Measurements from ENCODE around the gene RAD18. TPM values are rescaled to one million over a fixed set of nuclear protein-coding genes. Genes with fewer than 3 reads are reported as not detected.

The RAD18 gene
- total and polyA plus RNA-seq, 2 donors (not counting 1 experiment from before 2014, with no cell fraction given), result 4.8 to 21.3 TPM

GRCh38 chr3:8911781-8912180 lies 51.5 kb downstream of the RAD18 start:
- Histone ChIP-seq H3K79me2 (ENCODE audit: control insufficient read depth, insufficient read depth, low read length) (no peaks in the 10 kb centered on the region), H3K4me2 (replicated peaks; ENCODE audit: low read depth, low read length, poor library complexity, severe bottlenecking) (no peak overlapping the region), H3K9ac (ENCODE audit: low read length) (no peak overlapping the region), H3K4me1 (ENCODE audit: control insufficient read depth in 2 of 2, insufficient read depth in 2 of 2, low read length in 2 of 2) (no peaks in the 10 kb centered on the region), H3K36me3 (replicated peaks in 1 of 2; ENCODE audit: control extremely low read depth in 1 of 2, control insufficient read depth in 1 of 2, extremely low read depth in 1 of 2, insufficient read depth in 2 of 2, low read length in 1 of 2) (peaks cover 0 to 7% of the 10 kb centered on the region in 2 experiments), H3K9me3 (ENCODE audit: control extremely low read depth in 1 of 3, control insufficient read depth in 2 of 3, insufficient read depth in 1 of 3, low read length in 2 of 3) (no peaks in the 10 kb centered on the region), H3K27ac (ENCODE audit: low read length in 2 of 2) (no peak overlapping the region), H2AFZ (ENCODE audit: insufficient read depth, low read depth, low read length, poor library complexity, severe bottlenecking) (no peak overlapping the region), H4K20me1 (ENCODE audit: control insufficient read depth, insufficient read depth, low read length, poor library complexity, severe bottlenecking) (no peaks in the 10 kb centered on the region), H3K4me3 (ENCODE audit: control extremely low read depth in 1 of 5, extremely low read depth in 1 of 5, insufficient read depth in 1 of 5, low read depth in 2 of 5, low read length in 4 of 5) (no peak overlapping the region), H3K27me3 (replicated peaks in 1 of 4; ENCODE audit: control extremely low read depth in 1 of 4, control insufficient read depth in 3 of 4, insufficient read depth in 4 of 4, low read length in 3 of 4) (no peaks in the 10 kb centered on the region)
- no peak overlapping the region for H3K4me3 Mint-ChIP-seq
- intact Hi-C loops (cut with micrococcal nuclease), result no loop called here
- ChIA-PET POLR2A (no interaction called here), CTCF (no interaction called here)
- TF ChIP-seq CTCF (IDR thresholded peaks at IDR 0.05) (no peak), EZH2 (IDR thresholded peaks at IDR 0.05; ENCODE audit: borderline replicate concordance, insufficient read depth, low read depth, low read length, poor library complexity, severe bottlenecking) (no peak)
- H3K27me3 Mint-ChIP-seq, result no peaks in the 10 kb centered on the region
- no peak overlapping the region for H3K27ac Mint-ChIP-seq
- ATAC-seq (ENCODE audit: low read depth) (no peak), DNase-seq (no peak)
- H3K9me3 Mint-ChIP-seq (ENCODE audit: insufficient read depth), result no peaks in the 10 kb centered on the region
- WGBS (ENCODE audit: insufficient coverage), result no CpG with 5 or more reads among the region's 2 CpGs
- no peaks in the 10 kb centered on the region for H3K4me1 Mint-ChIP-seq

GRCh38 chr3:8909160-8909559 lies 54.1 kb downstream of the RAD18 start:
- Histone ChIP-seq H3K4me1 (ENCODE audit: control insufficient read depth in 2 of 2, insufficient read depth in 2 of 2, low read length in 2 of 2) (no peaks in the 10 kb centered on the region), H3K4me2 (replicated peaks; ENCODE audit: low read depth, low read length, poor library complexity, severe bottlenecking) (no peak overlapping the region), H3K9ac (ENCODE audit: low read length) (no peak overlapping the region), H3K4me3 (ENCODE audit: control extremely low read depth in 1 of 5, extremely low read depth in 1 of 5, insufficient read depth in 1 of 5, low read depth in 2 of 5, low read length in 4 of 5) (no peak overlapping the region), H4K20me1 (ENCODE audit: control insufficient read depth, insufficient read depth, low read length, poor library complexity, severe bottlenecking) (no peaks in the 10 kb centered on the region), H3K27ac (ENCODE audit: low read length in 2 of 2) (no peak overlapping the region), H3K36me3 (replicated peaks in 1 of 2; ENCODE audit: control extremely low read depth in 1 of 2, control insufficient read depth in 1 of 2, extremely low read depth in 1 of 2, insufficient read depth in 2 of 2, low read length in 1 of 2) (peaks cover 1 to 7% of the 10 kb centered on the region in 2 experiments), H3K79me2 (ENCODE audit: control insufficient read depth, insufficient read depth, low read length) (no peaks in the 10 kb centered on the region), H2AFZ (ENCODE audit: insufficient read depth, low read depth, low read length, poor library complexity, severe bottlenecking) (no peak overlapping the region), H3K27me3 (replicated peaks in 1 of 4; ENCODE audit: control extremely low read depth in 1 of 4, control insufficient read depth in 3 of 4, insufficient read depth in 4 of 4, low read length in 3 of 4) (no peaks in the 10 kb centered on the region), H3K9me3 (ENCODE audit: control extremely low read depth in 1 of 3, control insufficient read depth in 2 of 3, insufficient read depth in 1 of 3, low read length in 2 of 3) (no peaks in the 10 kb centered on the region)
- intact Hi-C loops (cut with micrococcal nuclease), result no loop called here
- H3K4me1 Mint-ChIP-seq, result no peaks in the 10 kb centered on the region
- H3K9me3 Mint-ChIP-seq (ENCODE audit: insufficient read depth), result no peaks in the 10 kb centered on the region
- H3K27ac Mint-ChIP-seq, result no peak overlapping the region
- no peaks in the 10 kb centered on the region for H3K27me3 Mint-ChIP-seq
- no peak overlapping the region for H3K4me3 Mint-ChIP-seq
- WGBS (ENCODE audit: insufficient coverage), result 100% methylated on average over 3 of the region's 3 CpGs
- ChIA-PET CTCF (no interaction called here), POLR2A (no interaction called here)
- no peak for TF ChIP-seq EZH2 (IDR thresholded peaks at IDR 0.05; ENCODE audit: borderline replicate concordance, insufficient read depth, low read depth, low read length, poor library complexity, severe bottlenecking)
- no peak for TF ChIP-seq CTCF (IDR thresholded peaks at IDR 0.05)
- DNase-seq (no peak), ATAC-seq (ENCODE audit: low read depth) (no peak)
